Astrocyte (in vitro differentiated cells and primary cell): Measurements from ENCODE around the gene TEX54. TPM values are rescaled to one million over a fixed set of nuclear protein-coding genes. Genes with fewer than 3 reads are reported as not detected.

Source experiments
- DNase-seq: peaks from one replicate; pipeline ENCODE4 v3.0.0-alpha.2; 2010; ENCODE audit warnings: low read depth
- FAIRE-seq: peaks from 2 replicates; lab custom pipeline; 2011; peaks lifted over from hg19 to GRCh38; lab: Jason Lieb, UNC
- H2AFZ ChIP-seq: 2 replicates; pipeline ENCODE4 v1.6.0; 2012; ENCODE audit warnings: low read depth, low read length, inconsistent platforms
- H3K27ac ChIP-seq: 2 replicates; pipeline ENCODE4 v1.5.1; 2011; ENCODE audit warnings: low read depth, low read length, inconsistent platforms
- H3K27me3 ChIP-seq: 2 replicates; pipeline ENCODE4 v1.6.0; 2011; ENCODE audit warnings: low read length, inconsistent platforms; ENCODE audit not compliant: insufficient read depth
- H3K36me3 ChIP-seq: 2 replicates; pipeline ENCODE4 v1.5.1; 2011; ENCODE audit warnings: low read length, inconsistent platforms; ENCODE audit not compliant: insufficient read depth
- H3K4me1 ChIP-seq: 2 replicates; pipeline ENCODE4 v1.5.1; 2011; ENCODE audit warnings: low read length, inconsistent platforms; ENCODE audit not compliant: insufficient read depth
- H3K4me2 ChIP-seq: 2 replicates; pipeline ENCODE4 v1.6.0; 2012; ENCODE audit warnings: low read length, inconsistent platforms
- H3K4me3 ChIP-seq: 2 replicates; pipeline ENCODE4 v1.5.1; 2011; ENCODE audit warnings: low read depth, mild to moderate bottlenecking, low read length, inconsistent platforms; ENCODE audit not compliant: insufficient read depth
- H3K79me2 ChIP-seq: 2 replicates; pipeline ENCODE4 v1.6.0; 2012; ENCODE audit warnings: mild to moderate bottlenecking, low read length, inconsistent platforms; ENCODE audit not compliant: insufficient read depth
- H3K9ac ChIP-seq: 2 replicates; pipeline ENCODE4 v1.6.0; 2012; ENCODE audit warnings: mild to moderate bottlenecking, low read length, inconsistent platforms
- H3K9me3 ChIP-seq: 2 replicates; pipeline ENCODE4 v1.5.1; 2012; ENCODE audit warnings: low read depth, mild to moderate bottlenecking, low read length, inconsistent platforms; ENCODE audit not compliant: insufficient read depth
- H4K20me1 ChIP-seq: 2 replicates; pipeline ENCODE4 v1.6.0; 2012; ENCODE audit warnings: low read length, inconsistent platforms; ENCODE audit not compliant: insufficient read depth
- H3K27ac Mint-ChIP-seq: one replicate; pipeline ENCODE4 v1.8.0; 2021; ENCODE audit warnings: mild to moderate bottlenecking, mixed read lengths; ENCODE audit not compliant: unreplicated experiment
- H3K27me3 Mint-ChIP-seq: one replicate; pipeline ENCODE4 v1.8.0; 2021; ENCODE audit warnings: low read depth, mixed read lengths; ENCODE audit not compliant: unreplicated experiment
- H3K36me3 Mint-ChIP-seq: one replicate; pipeline ENCODE4 v1.8.0; 2021; ENCODE audit warnings: low read depth, mixed read lengths; ENCODE audit not compliant: unreplicated experiment
- H3K4me1 Mint-ChIP-seq: one replicate; pipeline ENCODE4 v1.8.0; 2021; ENCODE audit warnings: low read depth, mixed read lengths; ENCODE audit not compliant: unreplicated experiment
- H3K4me3 Mint-ChIP-seq: one replicate; pipeline ENCODE4 v1.8.0; 2021; ENCODE audit warnings: mild to moderate bottlenecking, moderate library complexity, mixed read lengths; ENCODE audit not compliant: unreplicated experiment
- H3K9me3 Mint-ChIP-seq: one replicate; pipeline ENCODE4 v1.8.0; 2021; ENCODE audit warnings: mild to moderate bottlenecking, mixed read lengths; ENCODE audit not compliant: unreplicated experiment
- CTCF ChIP-seq: IDR thresholded peaks from 2 replicates; pipeline ENCODE4 v1.5.1; 2011; ENCODE audit warnings: low read depth, mild to moderate bottlenecking, inconsistent platforms, low read length, moderate library complexity; ENCODE audit not compliant: insufficient read depth
- EZH2 ChIP-seq: IDR thresholded peaks from 2 replicates; pipeline ENCODE4 v1.6.1; 2012; ENCODE audit warnings: mild to moderate bottlenecking, low read length, inconsistent platforms; ENCODE audit not compliant: insufficient read depth
- total RNA-seq: library from RNA; stranded (reverse); gene quantifications from 2 replicates; pipeline ENCODE4 v1.2.1, GENCODE V29; 2021

TEX54 gene
- total RNA-seq, 1 donor from 2014 or later, result not detected

- no peak overlapping the region for H2AFZ ChIP-seq
- H3K79me2 ChIP-seq, result peaks cover 19% of the 10 kb centered on the region
- no peak for TF ChIP-seq EZH2
- no peak for TF ChIP-seq CTCF
- no peak for FAIRE-seq
- H3K27ac Mint-ChIP-seq, result no peak overlapping the region
- H3K4me3 ChIP-seq, result no peak overlapping the region
- no peaks in the 10 kb centered on the region for H3K9me3 ChIP-seq
- peaks cover 23% of the 10 kb centered on the region for H3K36me3 Mint-ChIP-seq
- H3K9ac ChIP-seq, result no peak overlapping the region
- no peak for DNase-seq
- no peak overlapping the region for H3K4me2 ChIP-seq
- H3K4me3 Mint-ChIP-seq, result no peak overlapping the region
- H3K4me1 Mint-ChIP-seq, result no peaks in the 10 kb centered on the region
- no peaks in the 10 kb centered on the region for H3K27me3 ChIP-seq
- H4K20me1 ChIP-seq, result peaks cover 34% of the 10 kb centered on the region
- H3K36me3 ChIP-seq, result peaks cover 53% of the 10 kb centered on the region
- H3K27me3 Mint-ChIP-seq, result no peaks in the 10 kb centered on the region
- H3K9me3 Mint-ChIP-seq, result no peaks in the 10 kb centered on the region
- no peak overlapping the region for H3K27ac ChIP-seq
- no peaks in the 10 kb centered on the region for H3K4me1 ChIP-seq
Observed at GRCh38 chr11:62823677-62824076, 9.0 kb downstream of the TEX54 start.

GRCh38 chr11:62817129-62817528 is 15.5 kb downstream of the TEX54 start:
- H3K27me3 Mint-ChIP-seq, result no peaks in the 10 kb centered on the region
- TF ChIP-seq EZH2 (no peak), CTCF (no peak)
- H3K36me3 ChIP-seq, result peaks cover 19% of the 10 kb centered on the region
- H3K4me3 Mint-ChIP-seq, result peak overlapping the region; percentile 40
- H3K36me3 Mint-ChIP-seq, result peaks cover 21% of the 10 kb centered on the region
- H3K27me3 ChIP-seq, result no peaks in the 10 kb centered on the region
- FAIRE-seq (no peak), DNase-seq (no peak)
- H3K4me1 Mint-ChIP-seq, result no peaks in the 10 kb centered on the region
- H3K9ac ChIP-seq, result no peak overlapping the region
- H2AFZ ChIP-seq, result no peak overlapping the region
- no peak overlapping the region for H3K27ac Mint-ChIP-seq
- no peak overlapping the region for H3K4me2 ChIP-seq
- no peaks in the 10 kb centered on the region for H3K9me3 ChIP-seq
- no peak overlapping the region for H3K4me3 ChIP-seq
- H3K27ac ChIP-seq, result no peak overlapping the region
- no peaks in the 10 kb centered on the region for H3K79me2 ChIP-seq
- H3K4me1 ChIP-seq, result no peaks in the 10 kb centered on the region
- H4K20me1 ChIP-seq, result no peaks in the 10 kb centered on the region
- H3K9me3 Mint-ChIP-seq, result no peaks in the 10 kb centered on the region

- Histone ChIP-seq H3K4me2 (no peak overlapping the region), H3K9me3 (no peaks in the 10 kb centered on the region), H3K9ac (no peak overlapping the region), H4K20me1 (no peaks in the 10 kb centered on the region), H3K4me3 (no peak overlapping the region), H3K27ac (no peak overlapping the region), H3K27me3 (no peaks in the 10 kb centered on the region), H2AFZ (no peak overlapping the region), H3K79me2 (no peaks in the 10 kb centered on the region), H3K36me3 (peaks cover 18% of the 10 kb centered on the region), H3K4me1 (no peaks in the 10 kb centered on the region)
- Mint-ChIP-seq H3K27ac (no peak overlapping the region), H3K4me1 (no peaks in the 10 kb centered on the region), H3K27me3 (no peaks in the 10 kb centered on the region), H3K9me3 (no peaks in the 10 kb centered on the region), H3K36me3 (peaks cover 21% of the 10 kb centered on the region), H3K4me3 (no peak overlapping the region)
- no peak for FAIRE-seq
- TF ChIP-seq EZH2 (no peak), CTCF (no peak)
- no peak for DNase-seq
Observed at GRCh38 chr11:62816557-62816956, 16.1 kb downstream of the TEX54 start.
